ENCODE measurements around the gene ISYNA1. TPM values are rescaled to one million over a fixed set of nuclear protein-coding genes. Genes with fewer than 3 reads are reported as not detected.

ISYNA1 gene
- total RNA-seq, 1 experiment from 2014 or later: 236 TPM

DNA sequence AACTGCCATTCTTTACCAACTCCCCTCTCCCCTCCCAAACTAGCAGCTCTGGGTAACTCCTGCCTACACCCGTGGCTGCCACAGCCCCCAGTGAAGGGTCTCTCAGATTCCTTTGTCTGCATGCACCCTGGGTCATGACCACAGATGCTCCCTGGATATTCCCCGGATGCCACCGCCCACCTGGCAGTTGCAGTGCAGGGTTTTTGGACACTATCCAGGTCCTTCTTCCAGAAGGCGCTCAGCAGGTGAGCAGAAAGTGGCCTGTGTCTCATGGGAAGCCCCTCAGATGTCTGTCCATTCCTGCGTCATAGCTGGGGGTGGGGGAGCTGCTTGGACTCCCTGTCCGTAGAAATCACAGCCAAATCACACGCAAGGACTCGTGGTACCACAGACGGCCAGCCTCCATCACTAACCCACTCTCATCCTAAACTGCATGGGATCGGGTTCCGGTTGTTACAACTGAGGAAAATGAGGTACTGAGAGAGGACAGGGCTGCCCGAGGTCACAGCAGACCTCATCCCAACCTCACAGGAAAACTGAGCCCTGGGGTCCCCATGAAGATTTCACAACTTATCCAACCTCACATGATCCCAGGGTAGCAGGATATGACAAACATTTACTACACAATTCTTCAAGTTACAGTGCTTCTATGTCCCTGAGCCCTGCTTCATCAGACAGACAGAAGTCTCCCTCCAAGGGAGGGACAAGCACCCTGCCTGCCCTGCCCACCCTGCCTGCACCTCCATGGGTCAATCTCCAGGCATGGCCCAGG lies 45.4 kb upstream of the ISYNA1 start (continued):
- TF ChIP-seq, protein P1, sequence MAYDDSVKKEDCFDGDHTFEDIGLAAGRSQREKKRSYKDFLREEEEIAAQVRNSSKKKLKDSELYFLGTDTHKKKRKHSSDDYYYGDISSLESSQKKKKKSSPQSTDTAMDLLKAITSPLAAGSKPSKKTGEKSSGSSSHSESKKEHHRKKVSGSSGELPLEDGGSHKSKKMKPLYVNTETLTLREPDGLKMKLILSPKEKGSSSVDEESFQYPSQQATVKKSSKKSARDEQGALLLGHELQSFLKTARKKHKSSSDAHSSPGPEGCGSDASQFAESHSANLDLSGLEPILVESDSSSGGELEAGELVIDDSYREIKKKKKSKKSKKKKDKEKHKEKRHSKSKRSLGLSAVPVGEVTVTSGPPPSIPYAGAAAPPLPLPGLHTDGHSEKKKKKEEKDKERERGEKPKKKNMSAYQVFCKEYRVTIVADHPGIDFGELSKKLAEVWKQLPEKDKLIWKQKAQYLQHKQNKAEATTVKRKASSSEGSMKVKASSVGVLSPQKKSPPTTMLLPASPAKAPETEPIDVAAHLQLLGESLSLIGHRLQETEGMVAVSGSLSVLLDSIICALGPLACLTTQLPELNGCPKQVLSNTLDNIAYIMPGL (CRISPR knock-in tag; IDR thresholded peaks at IDR 0.05): no peak
- TF ChIP-seq AR (CRISPR knock-in tag; IDR thresholded peaks at IDR 0.05) (no peak), ZMAT4 (CRISPR knock-in tag; IDR thresholded peaks at IDR 0.05) (no peak), TEAD1 (CRISPR knock-in tag; IDR thresholded peaks at IDR 0.05) (no peak), IRF2 (CRISPR knock-in tag; IDR thresholded peaks at IDR 0.05; ENCODE audit: borderline replicate concordance, low read depth) (no peak), TP53 (CRISPR knock-in tag; IDR thresholded peaks at IDR 0.05) (no peak), E2F5 (CRISPR knock-in tag; IDR thresholded peaks at IDR 0.05) (no peak)
- TF ChIP-seq, protein P2, sequence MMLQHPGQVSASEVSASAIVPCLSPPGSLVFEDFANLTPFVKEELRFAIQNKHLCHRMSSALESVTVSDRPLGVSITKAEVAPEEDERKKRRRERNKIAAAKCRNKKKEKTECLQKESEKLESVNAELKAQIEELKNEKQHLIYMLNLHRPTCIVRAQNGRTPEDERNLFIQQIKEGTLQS (CRISPR knock-in tag; conservative IDR thresholded peaks at IDR 0.05): no peak
- TF ChIP-seq, protein P3, sequence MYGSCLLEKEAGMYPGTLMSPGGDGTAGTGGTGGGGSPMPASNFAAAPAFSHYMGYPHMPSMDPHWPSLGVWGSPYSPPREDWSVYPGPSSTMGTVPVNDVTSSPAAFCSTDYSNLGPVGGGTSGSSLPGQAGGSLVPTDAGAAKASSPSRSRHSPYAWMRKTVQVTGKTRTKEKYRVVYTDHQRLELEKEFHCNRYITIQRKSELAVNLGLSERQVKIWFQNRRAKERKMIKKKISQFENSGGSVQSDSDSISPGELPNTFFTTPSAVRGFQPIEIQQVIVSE (CRISPR knock-in tag; IDR thresholded peaks at IDR 0.05; ENCODE audit: borderline replicate concordance): no peak

DNA sequence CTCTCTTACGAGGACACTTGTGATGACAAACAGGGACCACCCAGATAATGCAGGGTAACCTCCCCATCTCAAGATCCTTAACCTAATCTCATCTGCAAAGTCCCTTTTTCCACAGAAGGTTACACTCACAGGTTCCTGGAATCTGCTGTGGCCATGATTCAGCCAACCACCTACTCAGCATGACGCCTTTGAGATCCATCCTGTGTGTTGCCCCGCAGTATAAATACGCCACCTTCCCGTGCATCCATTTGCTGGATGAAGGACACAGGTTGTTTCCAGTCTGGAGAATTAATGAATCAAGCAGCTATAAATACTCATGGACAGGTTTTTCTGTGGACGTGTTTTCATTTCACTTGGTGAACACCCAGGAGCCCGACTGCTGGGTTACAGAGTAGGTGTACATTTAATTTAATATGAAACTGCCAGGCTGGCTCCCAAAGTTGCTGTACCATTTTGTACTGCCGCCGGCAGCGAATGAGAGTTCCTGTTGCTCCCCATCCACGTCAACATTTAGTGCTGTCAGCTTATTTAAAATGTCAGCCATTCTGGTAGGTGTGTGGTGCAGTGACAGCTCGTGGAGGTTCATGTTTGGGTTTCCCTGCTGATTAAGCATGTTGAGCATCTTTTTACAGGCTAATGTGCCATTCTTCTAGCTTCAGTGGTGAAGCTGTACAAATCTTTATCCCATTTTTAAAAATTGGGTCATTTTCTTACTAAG lies 43.7 kb upstream of the ISYNA1 start:
- H3K36me3 Mint-ChIP-seq: no peaks in the 10 kb centered on the region
- ATAC-seq: no peak
- DNase-seq (ENCODE audit: low spot score): no peak
- H3K4me3 Mint-ChIP-seq: no peak overlapping the region
- no peaks in the 10 kb centered on the region for H3K9me3 Mint-ChIP-seq
- H3K27ac Mint-ChIP-seq: no peak overlapping the region
- ChIA-PET CTCF (interaction anchor here (0.6 to 2.2 kb wide), 7 partner anchors 7 to 38 kb away, joined by 3 to 11 read pairs (median 6); no protein-coding TSS in a partner anchor), POLR2A (no interaction called here)
- TF ChIP-seq ESRRA (CRISPR knock-in tag; IDR thresholded peaks at IDR 0.05; ENCODE audit: borderline replicate concordance) (no peak), FOXK1 (CRISPR knock-in tag; IDR thresholded peaks at IDR 0.05) (no peak), CTCF (IDR thresholded peaks at IDR 0.05) (no peak), CREB1 (CRISPR knock-in tag; IDR thresholded peaks at IDR 0.05) (no peak), RELA (CRISPR knock-in tag; IDR thresholded peaks at IDR 0.05; ENCODE audit: borderline replicate concordance) (no peak), ZNF138 (CRISPR knock-in tag; conservative IDR thresholded peaks at IDR 0.05) (no peak), ZNF232 (CRISPR knock-in tag; IDR thresholded peaks at IDR 0.05) (no peak), KAT7 (CRISPR knock-in tag; IDR thresholded peaks at IDR 0.05; ENCODE audit: borderline replicate concordance) (no peak), MYBL2 (CRISPR knock-in tag; IDR thresholded peaks at IDR 0.05) (no peak), CREM (CRISPR knock-in tag; IDR thresholded peaks at IDR 0.05) (no peak), ETV6 (CRISPR knock-in tag; IDR thresholded peaks at IDR 0.05) (no peak), NR3C1 (CRISPR knock-in tag; conservative IDR thresholded peaks at IDR 0.05; ENCODE audit: low read depth) (no peak), OVOL2 (CRISPR knock-in tag; IDR thresholded peaks at IDR 0.05; ENCODE audit: borderline replicate concordance) (no peak)
- TF ChIP-seq, protein P2 (CRISPR knock-in tag; conservative IDR thresholded peaks at IDR 0.05): no peak
- H3K27me3 Mint-ChIP-seq (ENCODE audit: low read depth): no peaks in the 10 kb centered on the region
- peaks cover 33% of the 10 kb centered on the region for H3K4me1 Mint-ChIP-seq

Data from WTC11 (cell line).